ENCODE results near the gene SERPINB1.

- TF ChIP-seq, protein P1, sequence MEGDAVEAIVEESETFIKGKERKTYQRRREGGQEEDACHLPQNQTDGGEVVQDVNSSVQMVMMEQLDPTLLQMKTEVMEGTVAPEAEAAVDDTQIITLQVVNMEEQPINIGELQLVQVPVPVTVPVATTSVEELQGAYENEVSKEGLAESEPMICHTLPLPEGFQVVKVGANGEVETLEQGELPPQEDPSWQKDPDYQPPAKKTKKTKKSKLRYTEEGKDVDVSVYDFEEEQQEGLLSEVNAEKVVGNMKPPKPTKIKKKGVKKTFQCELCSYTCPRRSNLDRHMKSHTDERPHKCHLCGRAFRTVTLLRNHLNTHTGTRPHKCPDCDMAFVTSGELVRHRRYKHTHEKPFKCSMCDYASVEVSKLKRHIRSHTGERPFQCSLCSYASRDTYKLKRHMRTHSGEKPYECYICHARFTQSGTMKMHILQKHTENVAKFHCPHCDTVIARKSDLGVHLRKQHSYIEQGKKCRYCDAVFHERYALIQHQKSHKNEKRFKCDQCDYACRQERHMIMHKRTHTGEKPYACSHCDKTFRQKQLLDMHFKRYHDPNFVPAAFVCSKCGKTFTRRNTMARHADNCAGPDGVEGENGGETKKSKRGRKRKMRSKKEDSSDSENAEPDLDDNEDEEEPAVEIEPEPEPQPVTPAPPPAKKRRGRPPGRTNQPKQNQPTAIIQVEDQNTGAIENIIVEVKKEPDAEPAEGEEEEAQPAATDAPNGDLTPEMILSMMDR (IDR thresholded peaks at IDR 0.05) = no peak
- TF ChIP-seq EZH2phosphoT487 (IDR thresholded peaks at IDR 0.05) (no peak), EZH2 (IDR thresholded peaks at IDR 0.05) (no peak)
Measured at GRCh38 chr6:2810092-2810671, 31.5 kb downstream of the SERPINB1 start.

Measured in neural progenitor cell (in vitro differentiated cells).